Osteoblast (primary cell): ENCODE measurements around the gene LRRC10. TPM values are rescaled to one million over a fixed set of nuclear protein-coding genes. Genes with fewer than 3 reads are reported as not detected.
"Not testable (repeated sequence)": the region's sequence is repeated elsewhere in the genome, so short reads cannot be mapped to it uniquely, and the experiment has no call there.

Source experiments
- DNase-seq: peaks from one replicate; pipeline ENCODE4 v3.0.0; 2011; ENCODE audit warnings: low spot score, mixed read lengths; ENCODE audit not compliant: insufficient read length; ENCODE audit errors: missing footprints
- H2AFZ ChIP-seq: 2 replicates; pipeline ENCODE4 v1.6.0; 2011; ENCODE audit warnings: mild to moderate bottlenecking, low read length
- H3K27ac ChIP-seq: 2 replicates; pipeline ENCODE4 v1.5.1; 2011; ENCODE audit warnings: mild to moderate bottlenecking, low read depth, low read length, moderate library complexity
- H3K27me3 ChIP-seq: 2 replicates; pipeline ENCODE4 v1.6.0; 2012; ENCODE audit warnings: mild to moderate bottlenecking, control low read depth, inconsistent platforms, low read length, moderate library complexity; ENCODE audit not compliant: insufficient read depth
- H3K36me3 ChIP-seq: 2 replicates; pipeline ENCODE4 v1.5.1; 2011; ENCODE audit warnings: mild to moderate bottlenecking, low read length, control low read depth, moderate library complexity; ENCODE audit not compliant: insufficient read depth
- H3K4me1 ChIP-seq: 2 replicates; pipeline ENCODE4 v1.5.1; 2011; ENCODE audit warnings: mild to moderate bottlenecking, low read length, control low read depth, moderate library complexity; ENCODE audit not compliant: insufficient read depth
- H3K4me2 ChIP-seq: 2 replicates; pipeline ENCODE4 v1.6.0; 2011; ENCODE audit warnings: mild to moderate bottlenecking, low read length; ENCODE audit not compliant: insufficient read depth
- H3K4me3 ChIP-seq: fragments of 200-600 bp; sonication (generic); 3 replicates; pipeline ENCODE4 v1.5.1; 2012; ENCODE audit warnings: mild to moderate bottlenecking, low read length, inconsistent platforms; ENCODE audit not compliant: insufficient read depth
- H3K79me2 ChIP-seq: 2 replicates; pipeline ENCODE4 v1.6.0; 2012; ENCODE audit warnings: mild to moderate bottlenecking, low read length, control low read depth, inconsistent platforms; ENCODE audit not compliant: insufficient read depth
- H3K9me3 ChIP-seq: 2 replicates; pipeline ENCODE4 v1.5.1; 2011; ENCODE audit warnings: low read depth, low read length, control low read depth
- H4K20me1 ChIP-seq: 2 replicates; pipeline ENCODE4 v1.6.0; 2012; ENCODE audit warnings: mild to moderate bottlenecking, low read length, control low read depth; ENCODE audit not compliant: insufficient read depth
- CTCF ChIP-seq: IDR thresholded peaks from 2 replicates; pipeline ENCODE4 v1.5.1; 2011; ENCODE audit warnings: mild to moderate bottlenecking, low read depth, low read length, moderate library complexity; ENCODE audit errors: extremely low read depth
- total RNA-seq: library from RNA; depleted of rRNA; stranded (reverse); fragments of >200 nt; gene quantifications from 2 replicates; pipeline ENCODE4 v1.2.3, GENCODE V29; 2012

LRRC10 gene
- total RNA-seq, 1 donor, result not detected

- Histone ChIP-seq H3K4me2 (no peak overlapping the region), H3K4me3 (no peak overlapping the region), H3K27ac (no peak overlapping the region), H3K36me3 (no peaks in the 10 kb centered on the region), H3K4me1 (no peaks in the 10 kb centered on the region), H3K27me3 (peaks cover 14% of the 10 kb centered on the region), H2AFZ (no peak overlapping the region), H4K20me1 (no peaks in the 10 kb centered on the region), H3K79me2 (no peaks in the 10 kb centered on the region), H3K9me3 (no peaks in the 10 kb centered on the region)
- no peak for TF ChIP-seq CTCF
- DNase-seq, result no peak
Measured at GRCh38 chr12:69613351-69613750, 2.6 kb upstream of the LRRC10 start.

- Histone ChIP-seq H3K4me1 (no peaks in the 10 kb centered on the region), H3K36me3 (no peaks in the 10 kb centered on the region), H3K4me2 (no peak overlapping the region), H3K9me3 (no peaks in the 10 kb centered on the region), H3K27ac (no peak overlapping the region), H4K20me1 (no peaks in the 10 kb centered on the region), H2AFZ (no peak overlapping the region), H3K4me3 (no peak overlapping the region), H3K27me3 (peaks cover 14% of the 10 kb centered on the region), H3K79me2 (no peaks in the 10 kb centered on the region)
- no peak for DNase-seq
- TF ChIP-seq CTCF, result no peak
Measured at GRCh38 chr12:69610126-69610525, 581 bp downstream of the LRRC10 start.

- Histone ChIP-seq H3K27ac (no peak overlapping the region), H3K9me3 (no peaks in the 10 kb centered on the region), H3K27me3 (peaks cover 14% of the 10 kb centered on the region), H3K4me2 (no peak overlapping the region), H3K36me3 (no peaks in the 10 kb centered on the region), H3K4me1 (no peaks in the 10 kb centered on the region), H3K79me2 (no peaks in the 10 kb centered on the region), H2AFZ (no peak overlapping the region), H3K4me3 (no peak overlapping the region), H4K20me1 (no peaks in the 10 kb centered on the region)
- TF ChIP-seq CTCF, result no peak
- no peak for DNase-seq
Measured at GRCh38 chr12:69608114-69608513, 2.6 kb downstream of the LRRC10 start.

GRCh38 chr12:69604275-69604674 is 6.4 kb downstream of the LRRC10 start:
- not testable (repeated sequence) for H3K4me2 ChIP-seq, H3K79me2 ChIP-seq, H2AFZ ChIP-seq, H3K9me3 ChIP-seq, H4K20me1 ChIP-seq, H3K4me1 ChIP-seq, H3K27ac ChIP-seq, H3K27me3 ChIP-seq, DNase-seq, H3K4me3 ChIP-seq
- H3K36me3 ChIP-seq, result peaks cover 21% of the 10 kb centered on the region

- H4K20me1 ChIP-seq, H3K79me2 ChIP-seq, H3K27me3 ChIP-seq, H2AFZ ChIP-seq, H3K4me3 ChIP-seq, H3K27ac ChIP-seq, H3K4me2 ChIP-seq, DNase-seq, H3K4me1 ChIP-seq, H3K9me3 ChIP-seq: not testable (repeated sequence)
- H3K36me3 ChIP-seq, result peaks cover 27% of the 10 kb centered on the region
Measured at GRCh38 chr12:69603556-69603955, 7.2 kb downstream of the LRRC10 start.
